Transverse colon (tissue), 4 donors: ENCODE data around the gene ALK. TPM values are rescaled to one million over a fixed set of nuclear protein-coding genes. Genes with fewer than 3 reads are reported as not detected.

Experiments used
- DNase-seq: peaks from one replicate; pipeline ENCODE4 v3.0.0-alpha.2; 2019
- H3K27ac ChIP-seq, 4 donors: fragments of 200-600 bp; sonication (generic); 2 replicates each; pipeline ENCODE4 v1.5.1; 2016 to 2018; ENCODE audit warnings: inconsistent platforms in 4 of 4
- H3K27me3 ChIP-seq: fragments of 200-600 bp; sonication (generic); 2 replicates; pipeline ENCODE4 v1.5.1; 2017; ENCODE audit warnings: inconsistent platforms
- H3K36me3 ChIP-seq, 4 donors: fragments of 200-600 bp; sonication (generic); 2 replicates each; pipeline ENCODE4 v1.5.1; 2017 to 2019; ENCODE audit warnings: inconsistent platforms in 4 of 4
- H3K4me1 ChIP-seq, 4 donors: fragments of 200-600 bp; sonication (generic); 2 replicates each; pipeline ENCODE4 v1.5.1; 2017 to 2020; ENCODE audit warnings: inconsistent platforms in 4 of 4
- H3K4me3 ChIP-seq, 4 donors: fragments of 200-600 bp; sonication (generic); 1 replicate in 1 of 4; 2 replicates in 3 of 4; pipeline versions ENCODE4 v1.5.1 to v1.6.1; 2017 to 2019; ENCODE audit warnings: inconsistent platforms in 4 of 4
- H3K9me3 ChIP-seq, 2 donors: fragments of 200-600 bp; sonication (generic); 2 replicates each; pipeline ENCODE4 v1.5.1; 2017 to 2019; ENCODE audit warnings: inconsistent platforms in 2 of 2
- EP300 ChIP-seq: sonication (generic); formaldehyde crosslinking; IDR thresholded peaks from one replicate; pipeline ENCODE4 v1.6.1; 2017; ENCODE audit warnings: antibody characterized with exemption, low read depth
- POLR2A ChIP-seq: fragments of 450-650 bp; IDR thresholded peaks from one replicate; pipeline ENCODE4 v1.6.1; 2016; ENCODE audit warnings: antibody characterized with exemption, mild to moderate bottlenecking, moderate library complexity
- POLR2AphosphoS5 ChIP-seq, 3 donors: sonication (generic); formaldehyde crosslinking; IDR thresholded peaks; one replicate each; pipeline ENCODE4 v1.6.1; 2016; ENCODE audit warnings: antibody characterized with exemption in 3 of 3
- WGBS, 2 donors: methylation state at CpG; one replicate each; pipeline ENCODE4 v1.1.5; 2018; ENCODE audit warnings: low coverage in 1 of 2; 5-methylcytosine and 5-hydroxymethylcytosine counted together
- in situ Hi-C, 4 donors: fragments of 200-750 bp; cut with MboI; loops; one replicate each; pipeline versions ENCODE4 v1.15.0 to v1.15.1; 2017; ENCODE audit warnings: low sequenced_read_pairs in 3 of 4, low pct_ligation_motif_present in 1 of 4, low pct_unique_long_range_greater_than_20kb in 1 of 4
- intact Hi-C: fragments of 100-400 bp; cut with DNase I; formaldehyde crosslinking; loops from one replicate; pipeline ENCODE4 v1.15.1; 2023; ENCODE audit warnings: low total_unique reads
- total RNA-seq, 4 donors: library from RNA; depleted of rRNA; stranded (reverse); fragments of >200 nt; gene quantifications; one replicate each; pipeline ENCODE4 v1.1.0, GENCODE V29; 2016
- TF ChIP-seq, protein P1 (sequence below), 5 experiments: fragments of 200-600 bp in 3 of 5; fragments of 450-650 bp in 2 of 5; sonication (generic) in 3 of 5; IDR thresholded peaks; 1 replicate in 2 of 5; 2 replicates in 3 of 5; pipeline ENCODE4 v1.5.1; 2016 to 2017; ENCODE audit warnings: antibody characterized with exemption in 5 of 5, inconsistent platforms in 3 of 5, mild to moderate bottlenecking in 2 of 5, moderate library complexity in 1 of 5

ALK gene
- total RNA-seq, 4 donors from 2014 or later, result 0.32 to 0.82 TPM; not detected in 2

DNA sequence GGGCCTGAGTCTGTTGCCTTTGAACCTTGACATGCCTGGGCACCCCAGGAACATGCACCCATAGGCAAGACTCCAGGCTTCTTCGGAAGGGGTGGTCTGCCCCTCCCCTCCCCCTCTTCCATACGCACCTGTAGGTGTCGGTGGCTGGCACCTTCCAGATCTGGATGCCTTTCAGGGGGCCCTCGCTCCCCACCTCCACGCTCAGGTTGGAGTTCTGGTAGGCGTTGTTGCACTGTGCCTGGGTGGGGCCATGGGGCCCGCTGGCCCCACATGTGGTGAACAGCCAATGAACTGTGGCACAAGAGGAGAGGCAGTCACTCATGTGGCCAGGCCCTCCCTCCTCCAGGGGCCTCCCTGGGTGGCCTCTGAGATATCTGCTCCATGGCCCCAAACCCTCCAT, 670.4 kb downstream of the ALK start:
- WGBS, 2 donors, result 97% methylated on average over 7 of the region's 7 CpGs; no CpG with 5 or more reads in 1 of the 2 donors
- H3K36me3 ChIP-seq, result no peaks in the 10 kb centered on the region
- DNase-seq, result no peak
- H3K4me1 ChIP-seq, result no peaks in the 10 kb centered on the region
- H3K27ac ChIP-seq, result no peak overlapping the region
- intact Hi-C loops (loop anchor here (2.0 kb wide), 1 partner anchor 38 kb away; no protein-coding TSS in a partner anchor), in situ Hi-C loops (no loop called here)
- no peaks in the 10 kb centered on the region for H3K27me3 ChIP-seq
- TF ChIP-seq POLR2AphosphoS5 (IDR thresholded peaks at IDR 0.05), result no peak
- TF ChIP-seq EP300, result no peak
- TF ChIP-seq, protein P1, sequence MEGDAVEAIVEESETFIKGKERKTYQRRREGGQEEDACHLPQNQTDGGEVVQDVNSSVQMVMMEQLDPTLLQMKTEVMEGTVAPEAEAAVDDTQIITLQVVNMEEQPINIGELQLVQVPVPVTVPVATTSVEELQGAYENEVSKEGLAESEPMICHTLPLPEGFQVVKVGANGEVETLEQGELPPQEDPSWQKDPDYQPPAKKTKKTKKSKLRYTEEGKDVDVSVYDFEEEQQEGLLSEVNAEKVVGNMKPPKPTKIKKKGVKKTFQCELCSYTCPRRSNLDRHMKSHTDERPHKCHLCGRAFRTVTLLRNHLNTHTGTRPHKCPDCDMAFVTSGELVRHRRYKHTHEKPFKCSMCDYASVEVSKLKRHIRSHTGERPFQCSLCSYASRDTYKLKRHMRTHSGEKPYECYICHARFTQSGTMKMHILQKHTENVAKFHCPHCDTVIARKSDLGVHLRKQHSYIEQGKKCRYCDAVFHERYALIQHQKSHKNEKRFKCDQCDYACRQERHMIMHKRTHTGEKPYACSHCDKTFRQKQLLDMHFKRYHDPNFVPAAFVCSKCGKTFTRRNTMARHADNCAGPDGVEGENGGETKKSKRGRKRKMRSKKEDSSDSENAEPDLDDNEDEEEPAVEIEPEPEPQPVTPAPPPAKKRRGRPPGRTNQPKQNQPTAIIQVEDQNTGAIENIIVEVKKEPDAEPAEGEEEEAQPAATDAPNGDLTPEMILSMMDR (IDR thresholded peaks at IDR 0.05), result no peak
- no peak for TF ChIP-seq POLR2A
- no peaks in the 10 kb centered on the region for H3K9me3 ChIP-seq
- no peak overlapping the region for H3K4me3 ChIP-seq

- H3K27me3 ChIP-seq, result no peaks in the 10 kb centered on the region
- no peak overlapping the region for H3K4me3 ChIP-seq
- no peak for DNase-seq
- in situ Hi-C loops, result no loop called here
- TF ChIP-seq POLR2A (no peak), EP300 (no peak), POLR2AphosphoS5 (IDR thresholded peaks at IDR 0.05) (no peak)
- TF ChIP-seq, protein P1 (IDR thresholded peaks at IDR 0.05), result no peak
- no peak overlapping the region for H3K27ac ChIP-seq
- WGBS, 2 donors, result 62% methylated on average over 11 of the region's 11 CpGs; no CpG with 5 or more reads in 1 of the 2 donors
- no peaks in the 10 kb centered on the region for H3K9me3 ChIP-seq
- no peaks in the 10 kb centered on the region for H3K36me3 ChIP-seq
- intact Hi-C loops, result loop anchor here (2.0 kb wide), 1 partner anchor 39 kb away; no protein-coding TSS in a partner anchor
- no peaks in the 10 kb centered on the region for H3K4me1 ChIP-seq
Observed at GRCh38 chr2:29249666-29250253, 671.6 kb downstream of the ALK start.

GRCh38 chr2:29247336-29247914, 674.0 kb downstream of the ALK start:
- Histone ChIP-seq H3K4me3 (no peak overlapping the region), H3K27ac (no peak overlapping the region), H3K36me3 (no peaks in the 10 kb centered on the region), H3K27me3 (no peaks in the 10 kb centered on the region), H3K4me1 (no peaks in the 10 kb centered on the region), H3K9me3 (no peaks in the 10 kb centered on the region)
- no peak for TF ChIP-seq POLR2AphosphoS5 (IDR thresholded peaks at IDR 0.05)
- no peak for TF ChIP-seq EP300
- no peak for TF ChIP-seq POLR2A
- TF ChIP-seq, protein P1 (IDR thresholded peaks at IDR 0.05), result no peak
- DNase-seq, result no peak
- 20 to 84% methylated on average over 1 to 7 of the region's 7 CpGs for WGBS, 2 donors
- intact Hi-C loops (no loop called here), in situ Hi-C loops (no loop called here)

GRCh38 chr2:29246383-29247300, 674.7 kb downstream of the ALK start:
- Histone ChIP-seq H3K27me3 (no peaks in the 10 kb centered on the region), H3K27ac (no peak overlapping the region), H3K4me1 (no peaks in the 10 kb centered on the region), H3K4me3 (no peak overlapping the region), H3K9me3 (no peaks in the 10 kb centered on the region), H3K36me3 (no peaks in the 10 kb centered on the region)
- no peak for TF ChIP-seq POLR2A
- no peak for TF ChIP-seq EP300
- TF ChIP-seq, protein P1 (IDR thresholded peaks at IDR 0.05), result no peak
- TF ChIP-seq POLR2AphosphoS5 (IDR thresholded peaks at IDR 0.05), result no peak
- WGBS, 2 donors, result 89% methylated on average over 10 to 36 of the region's 36 CpGs
- no peak for DNase-seq
- in situ Hi-C loops, result no loop called here
- intact Hi-C loops, result no loop called here
